PFSK-1 (cell line): ENCODE results near the gene YBEY.
A peak's percentile ranks its signal among the peaks of the same experiment; 100 is the strongest.

Experiments used
- FOXP2 ChIP-seq: optimal IDR thresholded peaks from 2 replicates; pipeline ENCODE3; 2011; ENCODE audit warnings: borderline replicate concordance, control low read depth, inconsistent platforms; ENCODE audit not compliant: insufficient read depth; ENCODE audit errors: extremely low read length, extremely low read depth
- POLR2AphosphoS5 ChIP-seq: IDR thresholded peaks from 2 replicates; pipeline ENCODE4 v1.6.1; 2012; ENCODE audit warnings: low read depth, mild to moderate bottlenecking, control low read depth, low read length, moderate library complexity
- SIN3A ChIP-seq: IDR thresholded peaks from 2 replicates; pipeline ENCODE4 v1.6.1; 2012; ENCODE audit warnings: mild to moderate bottlenecking, low read length, moderate library complexity, borderline replicate concordance; ENCODE audit not compliant: insufficient read depth
- TAF1 ChIP-seq: IDR thresholded peaks from 2 replicates; pipeline ENCODE4 v1.6.1; 2012; ENCODE audit warnings: low read length, control low read depth, borderline replicate concordance; ENCODE audit not compliant: insufficient read depth
- TF ChIP-seq, protein P1 (sequence below), 2 experiments: IDR thresholded peaks; 2 replicates each; pipeline versions ENCODE4 v1.6.1 to v1.8.0; 2011 to 2012; ENCODE audit warnings: low read depth in 2 of 2, low read length in 2 of 2, control low read depth in 1 of 2, inconsistent platforms in 1 of 2, mild to moderate bottlenecking in 1 of 2, moderate library complexity in 1 of 2; ENCODE audit not compliant: insufficient read depth in 1 of 2

Gene YBEY

DNA sequence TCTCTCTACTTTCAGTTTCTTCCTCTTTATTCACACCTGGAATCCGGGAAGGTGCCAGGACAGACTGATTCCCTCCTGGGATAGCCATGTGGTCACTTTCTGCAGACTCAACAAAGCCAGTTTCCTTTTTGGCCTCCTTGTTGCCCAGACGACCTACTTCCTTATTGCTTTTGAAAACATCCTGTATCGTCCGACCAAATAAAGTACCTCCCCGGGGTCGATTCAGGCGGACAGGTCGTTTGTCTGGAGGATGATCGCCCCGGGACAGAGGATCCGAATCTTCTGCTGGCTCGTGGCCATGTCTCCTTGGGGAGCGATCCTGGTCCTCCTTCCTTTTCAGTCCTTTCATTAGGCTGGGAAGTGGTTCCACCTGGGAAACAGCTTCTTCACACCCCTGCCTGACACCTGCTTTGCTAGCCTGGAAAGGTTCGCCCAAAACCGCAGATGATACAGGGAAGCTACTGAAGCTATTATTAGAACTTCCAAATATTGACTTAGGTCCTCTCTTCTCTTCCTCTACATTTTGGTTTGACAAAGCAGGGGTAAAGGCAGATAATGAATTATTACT is 2.0 kb upstream of the YBEY start:
- TF ChIP-seq FOXP2 (no peak), SIN3A (peak; percentile 61; the same call in 1 of the 2 replicates)

DNA sequence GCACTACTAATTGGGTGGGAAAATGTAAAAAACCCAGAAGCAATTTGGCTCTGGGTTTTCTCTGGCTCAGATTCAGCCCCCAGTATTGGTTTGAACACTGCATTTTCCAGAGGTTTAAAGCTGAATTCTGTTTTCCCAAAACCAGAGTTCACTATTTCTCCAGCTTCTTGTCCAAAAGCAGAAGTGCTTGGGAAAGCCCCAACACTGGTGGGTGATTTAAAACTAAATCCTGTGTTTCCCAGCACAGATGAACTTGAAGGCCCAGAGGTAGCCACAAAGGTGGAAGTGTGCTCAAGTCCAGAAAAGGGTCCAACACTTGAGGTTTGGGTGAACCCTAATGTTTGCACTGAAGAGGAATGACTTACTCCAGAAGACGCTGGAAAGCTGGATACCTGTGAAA is 1.4 kb upstream of the YBEY start:
- TF ChIP-seq SIN3A (no peak), TAF1 (no peak), FOXP2 (no peak), POLR2AphosphoS5 (no peak)
- TF ChIP-seq, protein P1, sequence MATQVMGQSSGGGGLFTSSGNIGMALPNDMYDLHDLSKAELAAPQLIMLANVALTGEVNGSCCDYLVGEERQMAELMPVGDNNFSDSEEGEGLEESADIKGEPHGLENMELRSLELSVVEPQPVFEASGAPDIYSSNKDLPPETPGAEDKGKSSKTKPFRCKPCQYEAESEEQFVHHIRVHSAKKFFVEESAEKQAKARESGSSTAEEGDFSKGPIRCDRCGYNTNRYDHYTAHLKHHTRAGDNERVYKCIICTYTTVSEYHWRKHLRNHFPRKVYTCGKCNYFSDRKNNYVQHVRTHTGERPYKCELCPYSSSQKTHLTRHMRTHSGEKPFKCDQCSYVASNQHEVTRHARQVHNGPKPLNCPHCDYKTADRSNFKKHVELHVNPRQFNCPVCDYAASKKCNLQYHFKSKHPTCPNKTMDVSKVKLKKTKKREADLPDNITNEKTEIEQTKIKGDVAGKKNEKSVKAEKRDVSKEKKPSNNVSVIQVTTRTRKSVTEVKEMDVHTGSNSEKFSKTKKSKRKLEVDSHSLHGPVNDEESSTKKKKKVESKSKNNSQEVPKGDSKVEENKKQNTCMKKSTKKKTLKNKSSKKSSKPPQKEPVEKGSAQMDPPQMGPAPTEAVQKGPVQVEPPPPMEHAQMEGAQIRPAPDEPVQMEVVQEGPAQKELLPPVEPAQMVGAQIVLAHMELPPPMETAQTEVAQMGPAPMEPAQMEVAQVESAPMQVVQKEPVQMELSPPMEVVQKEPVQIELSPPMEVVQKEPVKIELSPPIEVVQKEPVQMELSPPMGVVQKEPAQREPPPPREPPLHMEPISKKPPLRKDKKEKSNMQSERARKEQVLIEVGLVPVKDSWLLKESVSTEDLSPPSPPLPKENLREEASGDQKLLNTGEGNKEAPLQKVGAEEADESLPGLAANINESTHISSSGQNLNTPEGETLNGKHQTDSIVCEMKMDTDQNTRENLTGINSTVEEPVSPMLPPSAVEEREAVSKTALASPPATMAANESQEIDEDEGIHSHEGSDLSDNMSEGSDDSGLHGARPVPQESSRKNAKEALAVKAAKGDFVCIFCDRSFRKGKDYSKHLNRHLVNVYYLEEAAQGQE (IDR thresholded peaks at IDR 0.05; ENCODE audit: insufficient read depth in 1 of 2, low read depth in 2 of 2, low read length in 2 of 2): no peak

DNA sequence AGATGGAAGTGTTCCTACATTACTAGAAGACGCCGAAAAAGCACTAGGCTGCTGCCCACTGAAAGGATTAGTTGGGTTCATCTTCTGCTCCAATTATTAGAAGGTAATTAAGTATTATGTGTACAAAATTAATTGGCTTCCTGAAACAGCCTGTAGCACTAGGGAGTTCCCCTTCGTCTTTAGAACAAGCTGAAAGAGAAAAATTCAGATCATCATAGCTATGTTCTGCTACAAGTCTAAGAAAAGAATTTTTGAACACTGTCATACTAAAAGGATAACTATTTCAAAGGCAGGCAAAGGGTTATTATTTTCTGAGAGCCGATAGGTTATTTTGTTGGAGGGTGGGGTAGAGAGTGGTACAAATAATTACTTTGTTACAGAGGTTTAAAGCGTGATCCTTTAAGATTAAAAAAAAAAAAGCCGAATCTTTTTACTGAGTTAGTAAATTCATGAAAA is 908 bp upstream of the YBEY start, which contains the start of gene MCM3AP:
MCM3AP (minus strand) TSS at position 406 of the 456 bp plus-strand sequence; CDS start at position 81, 325 bp downstream.
- TF ChIP-seq FOXP2: no peak
- TF ChIP-seq, protein P1 (IDR thresholded peaks at IDR 0.05; ENCODE audit: insufficient read depth in 1 of 2, low read depth in 2 of 2, low read length in 2 of 2): no peak

DNA sequence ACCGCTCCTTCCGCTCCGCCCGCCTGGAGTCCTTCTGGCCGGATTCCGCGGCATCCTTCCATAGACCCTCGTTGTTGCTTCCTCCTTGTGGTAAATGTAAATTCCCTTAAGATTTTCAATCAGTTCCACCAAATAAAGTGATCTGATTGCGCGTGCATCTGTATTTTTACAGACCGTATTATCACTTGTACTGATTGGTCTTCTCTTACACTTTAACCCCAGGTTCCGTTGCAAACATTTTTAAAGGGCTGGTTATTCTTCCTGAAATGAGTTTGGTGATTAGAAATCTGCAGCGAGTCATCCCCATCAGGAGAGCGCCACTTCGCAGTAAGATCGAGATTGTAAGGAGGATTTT is 483 bp downstream of the YBEY start:
- no peak for TF ChIP-seq TAF1
- TF ChIP-seq, protein P1 (IDR thresholded peaks at IDR 0.05; ENCODE audit: insufficient read depth in 1 of 2, low read depth in 2 of 2, low read length in 2 of 2): no peak
- TF ChIP-seq FOXP2: no peak
- TF ChIP-seq SIN3A: no peak
- TF ChIP-seq POLR2AphosphoS5: no peak

DNA sequence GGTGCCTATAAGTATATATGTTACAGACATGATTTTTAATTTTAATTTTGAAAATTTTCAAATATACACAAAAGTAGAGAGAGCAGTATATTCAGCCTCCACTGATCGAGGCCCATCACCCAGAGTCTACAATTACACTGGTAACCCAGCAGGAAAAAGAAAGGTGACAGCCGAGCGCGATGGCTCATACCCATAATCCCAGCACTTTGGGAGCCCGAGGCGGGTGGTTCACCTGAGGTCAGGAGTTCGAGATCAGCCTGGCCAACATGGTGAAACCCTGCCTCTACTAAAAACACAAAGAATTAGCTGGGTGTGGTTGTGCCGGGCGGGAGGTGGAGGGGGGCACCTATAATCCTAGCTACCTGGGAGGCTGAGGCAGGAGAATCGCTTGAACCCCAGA is 1.4 kb downstream of the YBEY start:
- TF ChIP-seq POLR2AphosphoS5 (no peak), FOXP2 (no peak), SIN3A (no peak), TAF1 (no peak)
- TF ChIP-seq, protein P1 (IDR thresholded peaks at IDR 0.05; ENCODE audit: insufficient read depth in 1 of 2, low read depth in 2 of 2, low read length in 2 of 2): no peak
